Glomerular visceral epithelial cell (primary cell): ENCODE results near the gene TLR9.

Experiments
- DNase-seq: peaks from one replicate; pipeline ENCODE4 v3.0.0-alpha.2; 2016; ENCODE audit errors: extremely low spot score

TLR9 gene

DNA sequence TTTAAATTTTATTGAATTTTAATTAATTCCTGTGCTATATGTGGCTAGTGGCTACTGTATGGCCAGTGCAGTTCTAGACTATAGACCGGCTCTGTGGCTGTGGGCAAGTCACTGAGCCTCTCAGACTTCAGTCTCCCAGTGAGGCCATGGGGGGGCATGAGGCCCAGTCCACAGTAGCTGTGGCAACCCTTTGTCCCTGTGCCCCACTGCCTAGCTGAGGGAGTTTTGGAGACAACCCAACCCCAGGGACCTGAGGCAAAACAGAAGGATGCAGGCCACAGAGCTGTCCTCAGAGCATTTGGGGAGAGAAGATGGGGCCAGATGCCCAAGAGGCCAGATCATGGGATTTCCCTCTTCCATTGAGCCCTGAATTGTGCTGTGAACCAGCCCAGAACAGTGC, 52.3 kb downstream of the TLR9 start:
- no peak for DNase-seq

DNA sequence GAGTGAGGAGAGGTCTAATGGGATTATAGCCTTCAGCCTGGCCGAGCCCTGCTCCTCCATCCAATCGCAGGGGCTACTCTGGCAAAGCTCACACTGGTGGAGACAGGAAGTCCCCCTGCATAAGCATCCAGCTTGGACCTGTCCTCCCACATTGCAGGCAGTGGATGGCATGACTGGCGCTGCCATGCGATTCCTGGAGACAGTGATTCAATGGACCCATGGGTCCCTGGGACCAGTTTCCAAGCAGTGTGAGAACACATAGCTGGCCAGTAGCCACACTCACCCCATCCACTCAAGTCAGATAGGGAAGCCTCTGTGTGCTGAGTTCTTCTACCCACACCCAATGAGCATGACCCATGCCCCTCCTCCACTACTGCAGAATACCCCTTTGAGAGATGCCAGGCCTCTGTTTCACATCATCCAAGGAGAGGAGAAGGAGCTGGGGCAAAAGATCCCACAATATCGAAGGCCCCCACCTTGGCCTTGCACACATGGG, 53.1 kb downstream of the TLR9 start:
- DNase-seq, result no peak

DNA sequence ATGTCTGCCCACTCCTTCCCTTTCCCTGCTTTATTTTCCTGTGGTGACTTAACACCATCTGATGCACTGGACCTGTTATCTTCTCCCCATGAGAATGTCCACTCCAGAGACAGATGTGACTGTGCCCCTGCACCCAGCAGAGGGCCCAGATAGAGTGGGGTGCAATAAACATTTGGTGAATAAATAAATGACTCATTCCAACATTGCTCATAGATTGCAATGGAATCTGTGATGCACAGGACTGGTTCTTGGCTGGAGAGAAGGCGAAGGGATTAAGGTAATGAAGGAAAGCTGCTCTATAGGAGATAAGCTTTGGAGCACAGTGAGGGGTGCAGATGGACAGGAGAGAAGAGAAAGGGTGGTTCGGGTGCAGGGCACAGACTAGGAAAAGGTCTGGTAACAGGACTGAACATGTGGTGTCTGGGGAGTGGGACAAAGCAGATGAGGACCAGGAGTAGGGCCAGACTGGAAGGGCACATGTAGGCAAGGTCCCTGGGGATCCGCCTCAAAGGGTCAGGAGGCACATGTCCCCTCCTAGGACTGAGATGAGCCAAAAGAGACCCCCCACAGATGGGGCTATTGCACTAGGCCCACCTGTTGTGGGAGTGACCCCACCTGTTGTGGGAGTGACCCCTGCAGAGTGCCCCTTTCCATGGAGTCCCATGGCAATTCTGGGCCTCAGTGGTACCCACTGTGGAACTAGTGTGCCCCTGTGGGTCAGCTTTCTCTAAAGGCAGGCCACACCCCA, 53.8 kb downstream of the TLR9 start:
- no peak for DNase-seq
